ENCODE data around the gene TBC1D20.

GRCh38 chr20:426566-426965 is 35.8 kb downstream of the TBC1D20 start:
- no peak for TF ChIP-seq PATZ1 (CRISPR knock-in tag; IDR thresholded peaks at IDR 0.05; ENCODE audit: borderline replicate concordance)
- no peak for TF ChIP-seq ARNTL (CRISPR knock-in tag; IDR thresholded peaks at IDR 0.05; ENCODE audit: borderline replicate concordance, low read depth)
